HL-60 (cell line): ENCODE measurements around the gene PTDSS2.
A peak's percentile ranks its signal among the peaks of the same experiment; 100 is the strongest.

Experiments
- CTCF ChIP-seq: IDR thresholded peaks from one replicate; pipeline ENCODE4 v1.5.1; 2011; ENCODE audit warnings: low read length, control low read depth, inconsistent platforms; ENCODE audit not compliant: insufficient read depth
- GABPA ChIP-seq: IDR thresholded peaks from 2 replicates; pipeline ENCODE4 v1.6.1; 2012; ENCODE audit warnings: low read depth
- POLR2AphosphoS5 ChIP-seq: IDR thresholded peaks from 2 replicates; pipeline ENCODE4 v1.6.1; 2012; ENCODE audit warnings: low read depth
- SPI1 ChIP-seq: IDR thresholded peaks from 2 replicates; pipeline ENCODE4 v1.6.1; 2012; ENCODE audit warnings: low read depth, mild to moderate bottlenecking, borderline replicate concordance
- TF ChIP-seq, protein P1 (sequence below): IDR thresholded peaks from 2 replicates; pipeline ENCODE4 v1.6.1; 2012; ENCODE audit warnings: low read depth; ENCODE audit not compliant: insufficient replicate concordance

GRCh38 chr11:449889-450808 lies at the start of gene PTDSS2:
- TF ChIP-seq CTCF (no peak), POLR2AphosphoS5 (peak; percentile 33; the same call in 1 of the 2 replicates), GABPA (no peak), SPI1 (no peak)
- TF ChIP-seq, protein P1, sequence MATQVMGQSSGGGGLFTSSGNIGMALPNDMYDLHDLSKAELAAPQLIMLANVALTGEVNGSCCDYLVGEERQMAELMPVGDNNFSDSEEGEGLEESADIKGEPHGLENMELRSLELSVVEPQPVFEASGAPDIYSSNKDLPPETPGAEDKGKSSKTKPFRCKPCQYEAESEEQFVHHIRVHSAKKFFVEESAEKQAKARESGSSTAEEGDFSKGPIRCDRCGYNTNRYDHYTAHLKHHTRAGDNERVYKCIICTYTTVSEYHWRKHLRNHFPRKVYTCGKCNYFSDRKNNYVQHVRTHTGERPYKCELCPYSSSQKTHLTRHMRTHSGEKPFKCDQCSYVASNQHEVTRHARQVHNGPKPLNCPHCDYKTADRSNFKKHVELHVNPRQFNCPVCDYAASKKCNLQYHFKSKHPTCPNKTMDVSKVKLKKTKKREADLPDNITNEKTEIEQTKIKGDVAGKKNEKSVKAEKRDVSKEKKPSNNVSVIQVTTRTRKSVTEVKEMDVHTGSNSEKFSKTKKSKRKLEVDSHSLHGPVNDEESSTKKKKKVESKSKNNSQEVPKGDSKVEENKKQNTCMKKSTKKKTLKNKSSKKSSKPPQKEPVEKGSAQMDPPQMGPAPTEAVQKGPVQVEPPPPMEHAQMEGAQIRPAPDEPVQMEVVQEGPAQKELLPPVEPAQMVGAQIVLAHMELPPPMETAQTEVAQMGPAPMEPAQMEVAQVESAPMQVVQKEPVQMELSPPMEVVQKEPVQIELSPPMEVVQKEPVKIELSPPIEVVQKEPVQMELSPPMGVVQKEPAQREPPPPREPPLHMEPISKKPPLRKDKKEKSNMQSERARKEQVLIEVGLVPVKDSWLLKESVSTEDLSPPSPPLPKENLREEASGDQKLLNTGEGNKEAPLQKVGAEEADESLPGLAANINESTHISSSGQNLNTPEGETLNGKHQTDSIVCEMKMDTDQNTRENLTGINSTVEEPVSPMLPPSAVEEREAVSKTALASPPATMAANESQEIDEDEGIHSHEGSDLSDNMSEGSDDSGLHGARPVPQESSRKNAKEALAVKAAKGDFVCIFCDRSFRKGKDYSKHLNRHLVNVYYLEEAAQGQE = no peak
